A673 (cell line): ENCODE data around the gene RTN4RL1. TPM values are rescaled to one million over a fixed set of nuclear protein-coding genes. Genes with fewer than 3 reads are reported as not detected.

Source experiments
- BruUV-seq: library from RNA; stranded (reverse); fragments of 400-500 nt; replicated peaks from 2 replicates; lab custom pipeline; 2021; lab: Mats Ljungman, UMichigan
- CTCF ChIA-PET: fragments of 300-600 bp; sonication (Branson Sonifier 250); formaldehyde crosslinking; loops from one replicate; lab custom pipeline; 2022; ENCODE audit warnings: antibody characterized with exemption; lab: Charles Lee
- POLR2A ChIA-PET: fragments of 300-600 bp; sonication (Branson Sonifier 250); formaldehyde crosslinking; loops from one replicate; lab custom pipeline; 2022; ENCODE audit warnings: antibody characterized with exemption; ENCODE audit not compliant: low non-redundant PET; lab: Charles Lee
- DNase-seq: peaks from one replicate; pipeline ENCODE4 v3.0.0-alpha.2; 2015; ENCODE audit warnings: low spot score
- H3K27ac ChIP-seq: fragments of 200-600 bp; sonication (generic); 2 replicates; pipeline ENCODE4 v1.5.1; 2016; ENCODE audit warnings: mixed run types, low read depth, mild to moderate bottlenecking, mixed read lengths, antibody characterized with exemption, low read length; ENCODE audit not compliant: poor library complexity, severe bottlenecking
- H3K27me3 ChIP-seq: fragments of 200-600 bp; sonication (generic); replicated peaks from 2 replicates; pipeline ENCODE4 v1.6.1; 2017; ENCODE audit warnings: mixed run types, low read depth, mild to moderate bottlenecking, mixed read lengths, antibody characterized with exemption, low read length; ENCODE audit not compliant: insufficient read depth, poor library complexity
- H3K36me3 ChIP-seq: fragments of 200-600 bp; sonication (generic); 2 replicates; pipeline ENCODE4 v1.6.1; 2016; ENCODE audit warnings: mixed run types, mild to moderate bottlenecking, mixed read lengths, antibody characterized with exemption, low read length; ENCODE audit not compliant: insufficient read depth, poor library complexity, severe bottlenecking
- H3K4me1 ChIP-seq: fragments of 200-600 bp; sonication (generic); 2 replicates; pipeline ENCODE4 v1.6.1; 2017; ENCODE audit warnings: mixed run types, mild to moderate bottlenecking, mixed read lengths, antibody characterized with exemption, low read length; ENCODE audit not compliant: insufficient read depth, poor library complexity, severe bottlenecking
- H3K4me3 ChIP-seq: fragments of 200-600 bp; sonication (generic); 2 replicates; pipeline ENCODE4 v1.5.1; 2016; ENCODE audit warnings: low read depth, mixed run types, mild to moderate bottlenecking, mixed read lengths, low read length; ENCODE audit not compliant: poor library complexity, severe bottlenecking
- H3K9me3 ChIP-seq: fragments of 200-600 bp; sonication (generic); 2 replicates; pipeline ENCODE4 v1.6.1; 2016; ENCODE audit warnings: mixed run types, low read depth, mild to moderate bottlenecking, mixed read lengths, antibody characterized with exemption, low read length; ENCODE audit not compliant: poor library complexity, severe bottlenecking
- EZH2 ChIP-seq: fragments of 200-600 bp; sonication (generic); IDR thresholded peaks from 2 replicates; pipeline ENCODE4 v1.6.1; 2017; ENCODE audit warnings: borderline replicate concordance, low read depth, mild to moderate bottlenecking, mixed read lengths, antibody characterized with exemption, low read length; ENCODE audit not compliant: poor library complexity, severe bottlenecking
- intact Hi-C: fragments of 100-400 bp; cut with micrococcal nuclease; formaldehyde crosslinking; loops from one replicate; pipeline ENCODE4 v1.10.0; 2022; ENCODE audit not compliant: unreplicated experiment
- total RNA-seq: library from RNA; stranded (reverse); gene quantifications from 2 replicates; pipeline ENCODE4 v1.2.3, GENCODE V29; 2021
- TF ChIP-seq, protein P1 (sequence below): fragments of 300-800, 200-600 bp; sonication (generic); conservative IDR thresholded peaks from 2 replicates; pipeline ENCODE4 v1.5.1; 2017; ENCODE audit warnings: low read depth, mild to moderate bottlenecking, antibody characterized with exemption, low read length, moderate library complexity, mixed read lengths

RTN4RL1 gene
- total RNA-seq, 1 experiment from 2014 or later: 0.80 TPM

DNA sequence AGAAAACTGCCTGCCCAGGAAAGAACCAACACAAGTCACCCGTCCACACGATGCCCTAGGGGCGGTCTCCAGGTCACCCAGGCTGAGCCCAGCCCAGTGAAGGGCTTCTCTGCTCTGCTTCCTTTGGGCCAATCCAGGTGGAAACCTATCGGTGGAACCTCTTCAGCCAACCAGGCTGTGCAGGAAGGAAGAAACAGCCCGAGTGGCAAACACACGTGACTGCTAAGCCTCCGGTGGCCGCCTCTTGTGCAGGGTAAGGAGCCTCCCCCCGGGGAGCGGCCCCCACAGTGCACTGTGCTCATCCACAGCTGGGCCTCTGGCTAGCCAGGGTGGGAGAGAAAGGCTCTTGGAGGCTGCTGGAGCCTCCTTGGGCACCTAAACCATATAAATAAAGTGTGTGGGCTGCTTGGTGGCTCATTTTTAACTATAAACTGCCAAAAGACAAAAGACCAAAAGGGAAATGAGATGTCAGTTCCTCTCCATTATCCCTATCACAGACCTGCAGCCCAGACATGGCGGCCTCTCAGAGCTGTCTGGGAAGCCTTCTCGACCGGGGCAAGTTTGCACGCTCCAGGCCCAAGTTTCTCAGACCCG, 2.4 kb downstream of the RTN4RL1 start:
- no peak for DNase-seq
- ChIA-PET CTCF (no interaction called here), POLR2A (no interaction called here)
- Histone ChIP-seq H3K27me3 (peaks cover 13% of the 10 kb centered on the region), H3K36me3 (no peaks in the 10 kb centered on the region), H3K27ac (no peak overlapping the region), H3K4me3 (no peak overlapping the region), H3K4me1 (peaks cover 21% of the 10 kb centered on the region), H3K9me3 (no peaks in the 10 kb centered on the region)
- no TSS peak for BruUV-seq
- intact Hi-C loops: no loop called here
- no peak for TF ChIP-seq EZH2
- TF ChIP-seq, protein P1, sequence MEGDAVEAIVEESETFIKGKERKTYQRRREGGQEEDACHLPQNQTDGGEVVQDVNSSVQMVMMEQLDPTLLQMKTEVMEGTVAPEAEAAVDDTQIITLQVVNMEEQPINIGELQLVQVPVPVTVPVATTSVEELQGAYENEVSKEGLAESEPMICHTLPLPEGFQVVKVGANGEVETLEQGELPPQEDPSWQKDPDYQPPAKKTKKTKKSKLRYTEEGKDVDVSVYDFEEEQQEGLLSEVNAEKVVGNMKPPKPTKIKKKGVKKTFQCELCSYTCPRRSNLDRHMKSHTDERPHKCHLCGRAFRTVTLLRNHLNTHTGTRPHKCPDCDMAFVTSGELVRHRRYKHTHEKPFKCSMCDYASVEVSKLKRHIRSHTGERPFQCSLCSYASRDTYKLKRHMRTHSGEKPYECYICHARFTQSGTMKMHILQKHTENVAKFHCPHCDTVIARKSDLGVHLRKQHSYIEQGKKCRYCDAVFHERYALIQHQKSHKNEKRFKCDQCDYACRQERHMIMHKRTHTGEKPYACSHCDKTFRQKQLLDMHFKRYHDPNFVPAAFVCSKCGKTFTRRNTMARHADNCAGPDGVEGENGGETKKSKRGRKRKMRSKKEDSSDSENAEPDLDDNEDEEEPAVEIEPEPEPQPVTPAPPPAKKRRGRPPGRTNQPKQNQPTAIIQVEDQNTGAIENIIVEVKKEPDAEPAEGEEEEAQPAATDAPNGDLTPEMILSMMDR: no peak

DNA sequence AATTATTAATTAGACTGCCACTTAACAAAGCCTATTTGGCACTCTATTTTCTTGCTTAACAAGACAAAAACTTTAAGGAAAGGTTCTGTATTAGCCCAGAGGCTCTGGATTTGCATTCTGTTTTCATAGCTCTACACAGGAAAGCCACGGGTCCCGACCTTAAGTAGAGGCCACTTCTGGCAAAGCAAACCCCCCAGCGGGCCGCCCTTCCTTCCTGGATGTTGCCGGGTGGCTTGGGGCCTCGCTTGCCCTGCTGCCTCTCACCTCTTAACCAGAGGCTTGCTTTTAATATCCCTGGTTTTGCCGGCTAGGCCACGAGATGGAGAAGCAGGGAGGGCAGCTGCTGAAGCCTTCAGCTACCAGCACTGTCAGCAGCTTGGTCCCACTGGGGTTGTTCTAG, 4.4 kb downstream of the RTN4RL1 start:
- H3K27me3 ChIP-seq: peaks cover 13% of the 10 kb centered on the region
- no peak overlapping the region for H3K4me3 ChIP-seq
- CTCF ChIA-PET: no interaction called here
- DNase-seq: no peak
- no peak overlapping the region for H3K27ac ChIP-seq
- BruUV-seq: no TSS peak
- H3K36me3 ChIP-seq: no peaks in the 10 kb centered on the region
- H3K4me1 ChIP-seq: peaks cover 12% of the 10 kb centered on the region
- TF ChIP-seq, protein P1: no peak
- TF ChIP-seq EZH2: no peak
- no peaks in the 10 kb centered on the region for H3K9me3 ChIP-seq
- intact Hi-C loops: no loop called here
- POLR2A ChIA-PET: no interaction called here

DNA sequence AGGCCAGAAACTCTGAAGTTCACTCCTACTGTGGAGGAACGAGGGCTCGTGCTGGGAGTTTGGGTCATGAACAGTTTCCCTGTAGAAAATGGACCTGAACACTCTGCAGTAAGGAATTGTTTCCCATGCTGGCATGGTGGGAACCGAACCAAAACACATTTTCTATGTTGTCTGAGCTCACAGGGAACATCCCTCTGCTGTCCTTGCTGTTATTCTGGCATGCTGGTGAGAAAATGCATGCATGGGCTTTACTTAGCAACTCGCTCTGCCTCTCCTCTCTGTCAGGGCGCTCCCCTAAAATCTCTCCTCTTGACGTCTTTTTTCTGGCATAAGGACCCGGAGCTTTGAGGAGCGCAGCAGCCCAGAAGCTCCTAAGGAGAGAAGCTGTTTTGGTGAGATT, 5.4 kb downstream of the RTN4RL1 start:
- Histone ChIP-seq H3K4me1 (peaks cover 10% of the 10 kb centered on the region), H3K27ac (no peak overlapping the region), H3K9me3 (no peaks in the 10 kb centered on the region), H3K27me3 (peaks cover 10% of the 10 kb centered on the region), H3K4me3 (no peak overlapping the region), H3K36me3 (no peaks in the 10 kb centered on the region)
- ChIA-PET CTCF (interaction anchor here (0.6 kb wide), 1 partner anchor 22 kb away, joined by 4 read pairs; no protein-coding TSS in a partner anchor), POLR2A (no interaction called here)
- no peak for TF ChIP-seq EZH2
- TF ChIP-seq, protein P1: no peak
- intact Hi-C loops: no loop called here
- no peak for DNase-seq
- no TSS peak for BruUV-seq
